Measurements from ENCODE around the gene ZNF575.

DNA sequence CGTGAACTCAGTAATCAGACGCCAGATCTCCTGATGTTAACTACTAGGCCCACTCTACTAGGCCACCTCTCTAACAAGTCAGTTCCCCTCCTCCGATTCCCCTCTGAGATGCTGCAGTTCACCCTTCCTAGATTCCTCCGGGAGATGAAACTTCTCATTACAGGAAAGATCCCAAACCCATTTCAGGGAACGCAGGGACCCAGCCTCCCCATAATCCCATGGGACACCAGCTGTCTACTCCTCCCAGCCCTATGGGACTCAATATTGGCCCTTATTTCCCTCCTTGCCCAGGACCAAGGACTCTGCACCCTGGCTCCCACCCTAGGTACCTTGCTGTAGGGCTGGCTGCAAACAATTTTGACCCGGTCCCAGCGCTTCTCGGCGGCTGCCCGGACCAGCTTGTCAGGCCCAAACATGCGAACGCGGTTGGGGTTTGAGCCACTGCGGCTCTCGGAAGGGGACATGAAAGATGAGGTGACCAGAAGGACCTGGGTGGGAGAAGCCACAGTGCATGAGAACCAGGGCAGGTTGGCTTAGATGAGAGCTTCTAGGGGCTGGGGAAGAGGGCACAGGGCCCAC lies 21.4 kb downstream of the ZNF575 start:
- TF ChIP-seq POLR2A (IDR thresholded peaks at IDR 0.05; ENCODE audit: low read depth, low read length) (no peak), REST (IDR thresholded peaks at IDR 0.05; ENCODE audit: low read depth, low read length) (no peak), TAF1 (IDR thresholded peaks at IDR 0.05; ENCODE audit: borderline replicate concordance, low read depth, low read length) (no peak)

All from GM12878 (cell line).